GM12874 (cell line): ENCODE data around the gene ZNF784.

Experiments used
- TF ChIP-seq, protein P1 (sequence below): IDR thresholded peaks from 2 replicates; pipeline ENCODE4 v1.5.1; 2011; ENCODE audit warnings: low read depth, mild to moderate bottlenecking, control low read depth, low read length, moderate library complexity; ENCODE audit not compliant: insufficient read depth

ZNF784 gene

DNA sequence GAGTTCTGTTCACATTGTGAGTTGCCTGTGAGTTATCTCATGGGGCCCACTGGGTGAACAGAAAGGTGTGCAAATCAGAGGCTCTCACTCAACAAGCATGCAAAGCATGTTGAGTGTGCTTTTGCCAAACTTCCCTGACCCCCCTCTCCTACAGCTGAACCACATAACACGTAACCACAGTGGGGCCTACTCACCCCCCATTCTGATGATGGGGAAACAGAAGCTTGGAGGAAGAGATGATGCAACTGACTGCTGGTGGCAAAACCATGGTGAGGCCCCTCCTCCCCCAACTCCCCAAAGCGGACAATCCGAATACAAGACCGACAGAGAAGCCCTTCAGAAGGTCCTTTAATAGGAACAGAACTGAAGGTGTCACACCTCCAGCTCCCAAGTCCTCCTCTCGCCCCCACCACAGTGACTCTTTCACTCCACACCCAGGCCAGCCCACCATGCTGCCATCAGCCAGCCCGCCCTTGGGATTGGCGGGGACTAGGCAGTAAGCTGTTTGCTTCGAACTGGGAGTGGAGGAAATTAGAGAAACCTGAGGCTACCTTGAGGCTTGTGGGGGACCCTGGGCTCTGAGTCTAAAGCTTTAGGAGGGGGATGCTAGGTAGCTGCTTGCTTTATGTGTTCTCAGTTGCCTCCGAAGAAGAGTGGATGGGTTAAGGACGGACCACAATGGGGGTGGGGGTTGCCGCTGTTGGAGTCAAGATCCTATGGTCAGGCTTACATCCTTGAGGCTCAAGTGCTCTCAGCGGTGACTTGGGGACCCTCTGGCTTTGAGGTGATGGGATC, 3.8 kb downstream of the ZNF784 start:
- TF ChIP-seq, protein P1, sequence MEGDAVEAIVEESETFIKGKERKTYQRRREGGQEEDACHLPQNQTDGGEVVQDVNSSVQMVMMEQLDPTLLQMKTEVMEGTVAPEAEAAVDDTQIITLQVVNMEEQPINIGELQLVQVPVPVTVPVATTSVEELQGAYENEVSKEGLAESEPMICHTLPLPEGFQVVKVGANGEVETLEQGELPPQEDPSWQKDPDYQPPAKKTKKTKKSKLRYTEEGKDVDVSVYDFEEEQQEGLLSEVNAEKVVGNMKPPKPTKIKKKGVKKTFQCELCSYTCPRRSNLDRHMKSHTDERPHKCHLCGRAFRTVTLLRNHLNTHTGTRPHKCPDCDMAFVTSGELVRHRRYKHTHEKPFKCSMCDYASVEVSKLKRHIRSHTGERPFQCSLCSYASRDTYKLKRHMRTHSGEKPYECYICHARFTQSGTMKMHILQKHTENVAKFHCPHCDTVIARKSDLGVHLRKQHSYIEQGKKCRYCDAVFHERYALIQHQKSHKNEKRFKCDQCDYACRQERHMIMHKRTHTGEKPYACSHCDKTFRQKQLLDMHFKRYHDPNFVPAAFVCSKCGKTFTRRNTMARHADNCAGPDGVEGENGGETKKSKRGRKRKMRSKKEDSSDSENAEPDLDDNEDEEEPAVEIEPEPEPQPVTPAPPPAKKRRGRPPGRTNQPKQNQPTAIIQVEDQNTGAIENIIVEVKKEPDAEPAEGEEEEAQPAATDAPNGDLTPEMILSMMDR = no peak

DNA sequence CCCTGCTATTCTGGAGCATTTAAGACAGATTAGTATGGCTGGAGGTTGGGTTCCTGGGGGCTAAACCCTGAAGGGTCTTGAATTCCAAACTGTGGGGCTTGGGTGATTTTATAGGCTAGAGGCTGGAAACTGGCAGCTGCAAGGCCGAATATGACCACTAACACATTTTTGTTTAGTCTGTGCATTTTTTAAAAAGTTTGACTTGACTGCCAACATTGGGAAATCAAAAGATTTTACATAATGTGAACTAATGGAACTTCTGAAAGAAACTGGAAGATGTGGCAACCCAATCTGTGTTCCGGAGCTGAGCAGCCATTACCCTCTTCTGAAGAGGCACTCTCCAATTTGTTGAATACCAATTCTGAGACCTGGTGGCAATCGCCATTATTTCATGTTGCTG, 5.1 kb downstream of the ZNF784 start:
- TF ChIP-seq, protein P1 = no peak

DNA sequence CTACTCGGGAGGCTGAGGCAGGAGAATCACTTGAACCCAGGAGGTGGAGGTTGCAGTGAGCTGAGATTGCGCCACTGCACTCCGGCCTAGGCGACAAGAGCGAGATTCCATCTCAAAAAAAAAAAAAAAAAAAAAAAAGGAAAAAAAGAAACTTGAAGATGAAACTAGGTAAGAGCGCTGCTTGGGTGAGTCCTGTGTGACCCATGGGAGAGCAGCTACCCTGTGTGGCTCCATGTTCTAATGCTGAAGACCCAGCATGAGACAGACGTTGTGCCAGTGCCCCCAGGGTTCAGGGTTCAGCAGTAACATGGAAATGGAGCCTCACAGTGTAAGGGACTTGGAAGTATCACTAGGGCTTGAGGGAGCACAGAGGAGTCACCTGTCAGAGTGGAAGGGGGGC, 5.9 kb downstream of the ZNF784 start:
- TF ChIP-seq, protein P1 = no peak

DNA sequence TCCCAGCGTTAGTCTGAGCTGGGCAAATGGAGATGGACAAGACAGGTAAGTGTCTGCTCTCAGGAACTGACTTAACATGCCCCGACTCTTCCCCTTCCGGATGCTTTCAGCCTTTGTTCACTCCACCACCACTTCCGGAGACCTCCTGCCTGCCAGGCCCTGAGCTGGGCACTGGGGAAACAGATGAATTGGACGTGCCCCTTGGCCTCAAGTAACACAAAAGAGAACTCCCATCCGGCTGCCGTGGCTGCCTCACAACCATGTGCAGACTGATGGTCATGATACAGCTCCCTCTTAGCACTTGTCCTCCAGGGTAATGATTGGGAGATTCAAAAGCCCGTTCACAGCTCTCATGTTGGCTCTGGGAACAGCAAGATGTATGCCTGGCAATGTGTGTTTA, 6.9 kb downstream of the ZNF784 start:
- TF ChIP-seq, protein P1 = no peak

DNA sequence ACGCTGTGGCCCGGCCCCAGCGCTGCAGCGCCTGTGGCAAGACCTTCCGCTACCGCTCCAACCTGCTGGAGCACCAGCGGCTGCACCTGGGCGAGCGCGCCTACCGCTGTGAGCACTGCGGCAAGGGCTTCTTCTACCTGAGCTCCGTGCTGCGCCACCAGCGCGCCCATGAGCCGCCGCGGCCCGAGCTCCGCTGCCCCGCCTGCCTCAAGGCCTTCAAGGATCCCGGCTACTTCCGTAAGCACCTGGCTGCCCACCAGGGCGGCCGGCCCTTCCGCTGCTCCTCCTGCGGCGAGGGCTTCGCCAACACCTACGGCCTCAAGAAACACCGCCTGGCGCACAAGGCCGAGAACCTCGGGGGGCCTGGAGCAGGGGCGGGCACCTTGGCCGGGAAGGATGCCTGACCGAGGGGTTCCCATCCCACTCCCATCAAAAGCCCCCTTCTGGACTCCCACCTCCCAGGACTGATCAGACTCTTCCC, 7.9 kb downstream of the ZNF784 start:
- TF ChIP-seq, protein P1 = no peak

DNA sequence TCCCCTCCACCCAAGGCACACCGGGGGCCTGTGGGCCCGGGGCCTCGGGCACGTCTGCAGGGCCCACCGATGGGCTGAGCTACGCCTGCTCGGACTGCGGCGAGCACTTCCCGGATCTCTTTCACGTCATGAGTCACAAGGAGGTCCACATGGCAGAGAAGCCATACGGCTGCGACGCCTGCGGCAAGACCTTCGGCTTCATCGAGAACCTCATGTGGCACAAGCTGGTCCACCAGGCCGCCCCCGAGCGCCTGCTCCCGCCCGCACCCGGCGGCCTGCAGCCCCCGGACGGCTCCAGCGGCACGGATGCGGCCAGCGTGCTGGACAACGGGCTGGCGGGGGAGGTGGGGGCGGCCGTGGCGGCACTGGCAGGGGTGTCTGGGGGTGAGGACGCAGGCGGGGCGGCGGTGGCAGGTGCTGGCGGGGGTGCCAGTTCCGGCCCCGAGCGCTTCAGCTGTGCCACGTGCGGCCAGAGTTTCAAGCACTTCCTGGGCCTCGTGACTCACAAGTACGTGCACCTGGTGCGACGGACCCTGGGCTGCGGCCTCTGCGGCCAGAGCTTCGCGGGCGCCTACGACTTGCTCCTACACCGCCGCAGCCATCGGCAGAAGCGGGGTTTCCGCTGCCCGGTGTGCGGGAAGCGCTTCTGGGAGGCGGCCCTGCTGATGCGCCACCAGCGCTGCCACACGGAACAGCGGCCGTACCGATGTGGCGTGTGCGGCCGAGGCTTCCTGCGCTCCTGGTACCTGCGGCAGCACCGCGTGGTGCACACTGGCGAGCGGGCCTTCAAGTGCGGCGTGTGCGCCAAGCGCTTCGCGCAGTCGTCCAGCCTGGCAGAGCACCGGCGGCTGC, 8.6 kb downstream of the ZNF784 start:
- TF ChIP-seq, protein P1 = no peak
